GM19351 (cell line): ENCODE results near the gene TERT.

Experiments used
- ATAC-seq: cut with Tn5 transposase; IDR thresholded peaks from one replicate; pipeline ENCODE4 v1.9.1; 2021; ENCODE audit warnings: mild to moderate bottlenecking, moderate library complexity; ENCODE audit not compliant: unreplicated experiment

Gene TERT

DNA sequence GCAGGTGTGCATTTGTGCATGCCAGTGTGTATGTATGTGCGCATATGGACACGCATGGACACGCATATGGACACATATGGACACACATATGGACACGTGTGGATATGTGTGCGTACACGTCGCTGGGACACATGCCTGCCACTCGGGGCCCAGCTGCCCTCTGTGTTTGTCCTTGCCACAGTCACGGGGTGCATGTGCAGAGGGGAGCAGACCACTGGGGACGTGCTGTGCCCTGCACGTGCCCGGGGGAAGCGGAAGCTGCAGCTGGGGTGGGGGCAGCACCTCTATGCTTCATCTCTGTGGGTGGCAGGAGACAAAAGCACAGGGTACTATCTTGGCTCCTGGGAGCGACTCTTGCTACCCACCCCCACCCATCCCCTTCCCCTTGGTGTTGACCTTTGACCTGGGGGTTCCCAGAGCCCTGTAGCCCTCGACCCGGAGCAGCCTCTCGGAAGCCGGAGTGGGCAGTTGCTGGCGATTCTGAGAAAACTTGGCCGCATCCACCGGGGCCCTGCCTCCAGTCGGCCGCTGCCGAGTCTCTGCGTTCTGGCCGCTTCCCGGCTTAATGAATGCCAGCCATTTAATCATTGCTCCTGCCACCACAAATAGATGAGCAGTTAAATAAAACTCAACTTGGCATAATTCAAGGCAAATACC lies 72.1 kb downstream of the TERT start:
- ATAC-seq = no peak

- ATAC-seq = no peak
These were observed 72.7 kb downstream of the TERT start for GRCh38 chr5:1222147-1222546.

- ATAC-seq = no peak
These were observed 73.1 kb downstream of the TERT start for GRCh38 chr5:1221721-1222120.

DNA sequence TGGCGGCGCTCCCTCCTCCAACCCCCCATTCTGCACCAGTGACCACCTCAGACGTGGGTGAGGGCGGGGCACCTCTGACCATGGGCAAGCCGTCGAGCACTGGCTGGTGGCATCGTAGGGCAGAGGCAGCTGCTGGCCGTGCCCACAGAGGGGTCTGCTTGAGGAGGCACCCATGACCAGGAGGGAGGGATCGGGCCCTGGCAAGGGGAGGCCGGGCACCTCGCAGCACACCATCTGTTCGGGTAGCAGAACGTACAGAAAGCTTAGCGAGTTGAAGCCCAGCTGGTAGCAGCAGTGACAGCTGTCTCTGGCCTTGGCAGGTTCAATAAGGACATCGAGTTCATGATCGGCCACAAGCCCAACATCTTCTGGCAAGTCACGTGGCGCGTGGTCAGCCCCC lies 74.0 kb downstream of the TERT start:
- no peak for ATAC-seq

GRCh38 chr5:1220351-1220750 lies 74.5 kb downstream of the TERT start:
- no peak for ATAC-seq

DNA sequence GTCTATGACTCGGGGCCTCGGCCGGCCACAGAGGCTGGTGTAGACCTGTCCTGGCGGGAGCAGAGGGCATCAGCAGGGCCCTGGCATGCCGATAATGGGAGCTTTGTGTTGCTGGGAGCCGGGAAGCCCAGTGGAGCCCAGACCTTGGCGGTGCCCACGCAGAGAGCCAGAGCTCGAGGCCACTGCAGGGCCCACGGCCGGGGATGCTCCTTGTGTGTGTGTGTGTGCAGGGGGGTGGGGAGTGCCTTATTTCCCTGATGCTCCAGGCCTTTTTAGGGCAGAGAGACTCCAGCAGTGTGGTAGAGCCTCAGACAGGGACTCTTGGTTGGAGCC lies 75.1 kb downstream of the TERT start:
- no peak for ATAC-seq

DNA sequence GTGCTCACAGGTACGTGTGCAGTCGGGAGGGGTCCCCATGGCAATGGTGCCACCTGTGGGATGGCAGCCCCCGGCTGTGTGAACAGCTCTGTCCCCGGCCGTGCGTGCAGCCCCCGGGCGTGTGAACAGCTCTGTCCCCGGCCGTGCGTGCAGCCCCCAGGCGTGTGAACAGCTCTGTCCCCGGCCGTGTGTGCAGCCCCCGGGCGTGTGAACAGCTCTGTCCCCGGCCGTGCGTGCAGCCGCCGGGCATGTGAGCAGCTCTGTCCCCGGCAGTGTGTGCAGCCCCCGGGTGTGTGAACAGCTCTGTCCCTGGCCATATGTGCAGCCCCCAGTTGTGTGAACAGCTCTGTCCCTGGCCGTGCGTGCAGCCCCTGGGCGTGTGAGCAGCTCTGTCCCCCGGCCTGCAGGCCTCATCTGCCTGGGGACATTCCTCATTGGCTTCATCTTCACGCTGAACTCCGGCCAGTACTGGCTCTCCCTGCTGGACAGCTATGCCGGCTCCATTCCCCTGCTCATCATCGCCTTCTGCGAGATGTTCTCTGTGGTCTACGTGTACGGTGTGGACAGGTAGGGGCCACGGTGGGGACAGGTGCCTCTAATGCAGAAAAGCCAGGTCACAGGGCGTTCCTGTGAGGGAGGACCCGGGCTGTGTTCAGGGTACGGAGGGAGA lies 75.6 kb downstream of the TERT start:
- ATAC-seq = no peak

GRCh38 chr5:1218351-1219080 lies 76.4 kb downstream of the TERT start:
- ATAC-seq = no peak

- ATAC-seq = no peak
These were observed 77.2 kb downstream of the TERT start for GRCh38 chr5:1217596-1218206.

DNA sequence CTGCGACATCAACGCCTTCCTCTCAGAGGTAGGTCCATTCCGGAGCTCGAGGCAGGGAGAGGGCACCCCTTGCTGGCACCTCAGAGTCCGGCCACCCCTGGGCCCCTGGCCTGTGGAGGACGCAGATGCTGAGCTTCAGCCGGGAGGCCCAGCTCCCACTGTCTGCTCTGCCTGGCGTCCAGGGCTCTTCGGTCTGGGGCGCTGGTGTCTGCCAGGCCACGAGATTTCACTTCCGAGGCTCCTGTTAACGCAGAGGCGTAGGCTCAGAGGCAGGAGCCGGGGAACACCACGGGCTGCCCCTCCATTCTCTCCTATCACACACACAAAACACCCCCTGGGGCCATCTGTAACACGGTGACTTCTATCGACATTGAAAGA lies 78.0 kb downstream of the TERT start:
- no peak for ATAC-seq

DNA sequence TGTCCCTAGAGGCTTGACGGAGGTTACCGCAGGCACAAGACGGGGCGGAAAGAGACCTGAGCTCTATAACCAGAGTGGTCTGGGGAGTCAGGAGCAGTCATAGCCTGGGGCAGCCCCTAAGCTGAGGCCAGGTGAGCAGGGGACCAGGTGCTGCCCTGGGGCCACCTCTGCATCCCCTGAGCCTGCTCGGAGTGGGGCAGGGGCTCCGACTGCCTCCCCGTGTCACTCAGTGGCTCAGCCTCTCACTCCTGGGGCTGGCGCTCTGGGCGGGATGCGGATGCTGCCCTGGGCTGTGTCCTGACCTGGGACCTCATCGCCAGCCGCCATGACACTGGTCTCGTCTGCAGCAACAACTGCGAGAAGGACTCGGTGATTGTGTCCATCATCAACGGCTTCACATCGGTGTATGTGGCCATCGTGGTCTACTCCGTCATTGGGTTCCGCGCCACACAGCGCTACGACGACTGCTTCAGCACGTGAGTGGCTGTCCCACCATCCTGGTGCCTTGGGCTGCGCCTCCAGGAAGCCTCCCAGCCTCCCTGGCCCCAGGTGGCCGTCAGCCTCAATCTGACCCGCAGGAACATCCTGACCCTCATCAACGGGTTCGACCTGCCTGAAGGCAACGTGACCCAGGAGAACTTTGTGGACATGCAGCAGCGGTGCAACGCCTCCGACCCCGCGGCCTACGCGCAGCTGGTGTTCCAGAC lies 78.5 kb downstream of the TERT start:
- no peak for ATAC-seq

- no peak for ATAC-seq
These were observed 79.4 kb downstream of the TERT start for GRCh38 chr5:1215320-1216096.

DNA sequence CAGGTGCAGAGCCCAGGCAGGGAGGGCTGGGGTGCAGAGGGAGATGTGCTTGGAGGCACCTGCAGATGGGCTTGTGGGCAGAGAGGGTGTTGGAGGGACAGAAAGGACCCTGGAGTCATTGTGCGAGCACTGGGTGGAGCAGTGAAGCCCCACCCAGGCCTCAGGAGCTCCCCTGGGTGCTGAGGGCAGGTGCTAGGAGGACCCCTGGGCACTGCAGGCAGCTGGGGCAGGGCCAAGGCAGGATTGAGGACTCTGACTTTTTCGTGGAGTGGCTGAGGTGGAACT lies 80.0 kb downstream of the TERT start:
- no peak for ATAC-seq

- ATAC-seq = no peak
These were observed 80.5 kb downstream of the TERT start for GRCh38 chr5:1214163-1214935.

GRCh38 chr5:1213508-1214162 lies 81.2 kb downstream of the TERT start:
- no peak for ATAC-seq

- ATAC-seq = no peak
These were observed 82.0 kb downstream of the TERT start for GRCh38 chr5:1212881-1213280.

DNA sequence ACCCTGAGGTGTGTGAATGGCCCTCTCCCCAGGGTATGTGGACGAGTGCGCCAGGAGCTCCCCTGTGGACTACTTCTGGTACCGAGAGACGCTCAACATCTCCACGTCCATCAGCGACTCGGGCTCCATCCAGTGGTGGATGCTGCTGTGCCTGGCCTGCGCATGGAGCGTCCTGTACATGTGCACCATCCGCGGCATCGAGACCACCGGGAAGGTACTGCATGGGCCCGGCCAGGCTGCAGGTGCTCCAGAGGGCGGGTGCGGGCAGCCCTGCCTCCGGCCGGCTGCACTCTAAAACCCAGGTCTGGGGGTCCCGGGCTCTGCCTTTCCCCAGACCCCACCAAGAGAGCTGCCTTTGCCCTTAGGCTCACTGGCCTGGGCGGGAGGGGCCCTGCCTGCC lies 82.6 kb downstream of the TERT start:
- no peak for ATAC-seq

- ATAC-seq = no peak
These were observed 83.2 kb downstream of the TERT start for GRCh38 chr5:1211701-1212100.

DNA sequence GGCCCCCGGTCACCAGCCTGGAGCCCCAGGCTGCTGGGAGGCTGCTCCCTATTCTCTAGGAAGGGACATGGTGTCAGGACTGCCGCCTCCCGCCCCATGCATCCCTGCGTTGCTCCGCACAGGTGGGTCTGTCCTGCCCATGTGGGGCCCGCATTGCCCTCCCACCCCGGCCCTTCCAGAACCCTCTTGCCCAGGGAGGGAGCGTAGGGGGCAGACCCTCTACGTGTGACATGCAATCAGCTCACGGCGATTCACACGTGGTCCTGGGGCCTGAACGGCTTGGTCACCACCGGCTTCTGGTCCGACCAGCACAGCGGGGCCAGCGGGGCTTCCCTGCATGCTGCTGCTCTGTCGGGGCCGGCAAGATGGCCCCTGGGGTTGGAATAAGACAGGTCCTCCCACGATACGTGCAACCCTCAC lies 84.0 kb downstream of the TERT start:
- no peak for ATAC-seq
